ENCODE data around the gene MAST4.

GRCh38 chr5:67005737-67006499 lies 409.7 kb downstream of the MAST4 start:
- no peak for TF ChIP-seq POLR2A (IDR thresholded peaks at IDR 0.05)
- TF ChIP-seq, protein P1, sequence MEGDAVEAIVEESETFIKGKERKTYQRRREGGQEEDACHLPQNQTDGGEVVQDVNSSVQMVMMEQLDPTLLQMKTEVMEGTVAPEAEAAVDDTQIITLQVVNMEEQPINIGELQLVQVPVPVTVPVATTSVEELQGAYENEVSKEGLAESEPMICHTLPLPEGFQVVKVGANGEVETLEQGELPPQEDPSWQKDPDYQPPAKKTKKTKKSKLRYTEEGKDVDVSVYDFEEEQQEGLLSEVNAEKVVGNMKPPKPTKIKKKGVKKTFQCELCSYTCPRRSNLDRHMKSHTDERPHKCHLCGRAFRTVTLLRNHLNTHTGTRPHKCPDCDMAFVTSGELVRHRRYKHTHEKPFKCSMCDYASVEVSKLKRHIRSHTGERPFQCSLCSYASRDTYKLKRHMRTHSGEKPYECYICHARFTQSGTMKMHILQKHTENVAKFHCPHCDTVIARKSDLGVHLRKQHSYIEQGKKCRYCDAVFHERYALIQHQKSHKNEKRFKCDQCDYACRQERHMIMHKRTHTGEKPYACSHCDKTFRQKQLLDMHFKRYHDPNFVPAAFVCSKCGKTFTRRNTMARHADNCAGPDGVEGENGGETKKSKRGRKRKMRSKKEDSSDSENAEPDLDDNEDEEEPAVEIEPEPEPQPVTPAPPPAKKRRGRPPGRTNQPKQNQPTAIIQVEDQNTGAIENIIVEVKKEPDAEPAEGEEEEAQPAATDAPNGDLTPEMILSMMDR (IDR thresholded peaks at IDR 0.05): no peak

Data from tibial nerve (tissue), 3 donors.